Kidney epithelial cell (primary cell): ENCODE results near the gene OR8H1. TPM values are rescaled to one million over a fixed set of nuclear protein-coding genes. Genes with fewer than 3 reads are reported as not detected.

Experiments used
- DNase-seq: peaks from one replicate; pipeline ENCODE4 v3.0.0-alpha.2; 2010; ENCODE audit warnings: low read depth
- H3K27me3 ChIP-seq: 2 replicates; pipeline ENCODE4 v1.6.0; 2011; ENCODE audit warnings: low read length; ENCODE audit not compliant: control insufficient read depth, insufficient read depth
- H3K36me3 ChIP-seq: 2 replicates; pipeline ENCODE4 v1.5.1; 2011; ENCODE audit warnings: low read length; ENCODE audit not compliant: control insufficient read depth, insufficient read depth
- H3K4me3 ChIP-seq: 2 replicates; pipeline ENCODE4 v1.5.1; 2011; ENCODE audit warnings: low read depth, mild to moderate bottlenecking, control low read depth, low read length
- total RNA-seq: library from RNA; depleted of rRNA; stranded (reverse); fragments of >200 nt; gene quantifications from 2 replicates; pipeline ENCODE4 v1.2.3, GENCODE V29; 2015
- TF ChIP-seq, protein P1 (sequence below): IDR thresholded peaks from 2 replicates; pipeline ENCODE4 v1.5.1; 2011; ENCODE audit warnings: mild to moderate bottlenecking, moderate library complexity, low read length, control low read depth, inconsistent platforms; ENCODE audit not compliant: insufficient read depth, poor library complexity, severe bottlenecking

OR8H1 gene, protein sequence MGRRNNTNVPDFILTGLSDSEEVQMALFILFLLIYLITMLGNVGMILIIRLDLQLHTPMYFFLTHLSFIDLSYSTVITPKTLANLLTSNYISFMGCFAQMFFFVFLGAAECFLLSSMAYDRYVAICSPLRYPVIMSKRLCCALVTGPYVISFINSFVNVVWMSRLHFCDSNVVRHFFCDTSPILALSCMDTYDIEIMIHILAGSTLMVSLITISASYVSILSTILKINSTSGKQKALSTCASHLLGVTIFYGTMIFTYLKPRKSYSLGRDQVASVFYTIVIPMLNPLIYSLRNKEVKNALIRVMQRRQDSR
- total RNA-seq, result not detected in 2 replicates

DNA sequence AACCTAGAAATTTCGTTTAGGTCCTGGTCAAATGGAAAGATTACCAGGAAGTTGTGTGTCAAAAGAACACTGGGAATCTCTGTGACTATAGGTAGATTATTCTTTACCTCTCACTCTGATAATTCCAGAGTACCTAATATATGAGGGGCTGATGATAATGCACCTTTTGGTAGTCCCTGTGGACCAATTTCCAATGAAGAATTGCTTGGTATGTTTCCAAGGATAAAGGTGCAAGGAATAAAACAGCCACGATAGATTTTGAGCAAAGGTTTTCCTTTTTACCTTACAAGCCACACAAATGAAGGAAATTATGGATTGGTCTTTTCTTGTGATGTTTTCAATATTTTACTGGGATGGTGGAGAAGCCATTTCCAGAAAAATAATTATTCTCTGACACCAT, at the start of gene OR8H1:
OR8H1 (minus strand) TSS at position 101 of the 400 bp plus-strand sequence. CDS start 1,192 bp downstream, outside the sequence.
- TF ChIP-seq, protein P1, sequence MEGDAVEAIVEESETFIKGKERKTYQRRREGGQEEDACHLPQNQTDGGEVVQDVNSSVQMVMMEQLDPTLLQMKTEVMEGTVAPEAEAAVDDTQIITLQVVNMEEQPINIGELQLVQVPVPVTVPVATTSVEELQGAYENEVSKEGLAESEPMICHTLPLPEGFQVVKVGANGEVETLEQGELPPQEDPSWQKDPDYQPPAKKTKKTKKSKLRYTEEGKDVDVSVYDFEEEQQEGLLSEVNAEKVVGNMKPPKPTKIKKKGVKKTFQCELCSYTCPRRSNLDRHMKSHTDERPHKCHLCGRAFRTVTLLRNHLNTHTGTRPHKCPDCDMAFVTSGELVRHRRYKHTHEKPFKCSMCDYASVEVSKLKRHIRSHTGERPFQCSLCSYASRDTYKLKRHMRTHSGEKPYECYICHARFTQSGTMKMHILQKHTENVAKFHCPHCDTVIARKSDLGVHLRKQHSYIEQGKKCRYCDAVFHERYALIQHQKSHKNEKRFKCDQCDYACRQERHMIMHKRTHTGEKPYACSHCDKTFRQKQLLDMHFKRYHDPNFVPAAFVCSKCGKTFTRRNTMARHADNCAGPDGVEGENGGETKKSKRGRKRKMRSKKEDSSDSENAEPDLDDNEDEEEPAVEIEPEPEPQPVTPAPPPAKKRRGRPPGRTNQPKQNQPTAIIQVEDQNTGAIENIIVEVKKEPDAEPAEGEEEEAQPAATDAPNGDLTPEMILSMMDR, result no peak
- no peak for DNase-seq
- H3K27me3 ChIP-seq, result no peaks in the 10 kb centered on the region
- no peak within 1 kb of the TSS for H3K4me3 ChIP-seq
- H3K36me3 ChIP-seq, result no peaks in the 10 kb centered on the region

DNA sequence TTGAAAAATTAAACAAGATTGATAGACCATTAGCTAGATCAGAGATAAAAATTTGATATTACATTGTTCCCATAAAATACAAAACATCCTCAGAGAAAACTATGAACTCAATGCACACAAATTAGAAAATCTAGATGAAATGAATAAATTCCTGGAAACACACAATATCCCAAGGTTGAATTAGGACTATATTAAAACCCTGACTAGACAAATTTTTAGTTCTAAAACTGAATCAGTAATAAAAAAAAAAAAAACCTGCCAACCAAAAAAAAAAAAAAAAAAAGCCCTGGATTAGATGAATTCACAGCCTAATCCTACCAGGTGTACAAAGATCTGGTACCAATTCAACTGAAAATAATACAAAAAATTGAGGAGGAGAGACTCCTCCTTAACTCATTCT, 48.2 kb upstream of the OR8H1 start:
- DNase-seq, result no peak
- no peaks in the 10 kb centered on the region for H3K27me3 ChIP-seq
- no peak overlapping the region for H3K4me3 ChIP-seq
- H3K36me3 ChIP-seq, result no peaks in the 10 kb centered on the region
- TF ChIP-seq, protein P1, result no peak

DNA sequence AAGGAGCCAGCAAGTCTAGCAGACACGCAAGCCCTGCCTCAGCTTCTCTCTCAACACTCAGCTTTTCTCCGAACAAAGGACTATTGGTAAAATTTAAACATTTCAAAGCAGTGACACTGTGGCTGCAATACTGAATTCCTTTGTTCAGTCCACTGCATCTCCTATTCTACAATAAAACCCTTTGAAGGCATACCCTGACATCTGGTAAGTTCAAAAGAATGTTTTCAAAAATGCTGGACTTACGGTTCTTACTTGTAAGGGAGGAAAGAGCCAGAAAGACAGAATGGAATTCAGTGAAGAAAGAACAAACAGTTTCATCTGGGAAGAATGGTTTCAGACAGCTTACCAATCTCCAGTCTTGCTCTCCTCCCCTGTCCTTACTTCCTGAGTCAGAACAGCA, 41.1 kb upstream of the OR8H1 start:
- H3K4me3 ChIP-seq, result no peak overlapping the region
- no peak for DNase-seq
- TF ChIP-seq, protein P1, result no peak
- H3K36me3 ChIP-seq, result no peaks in the 10 kb centered on the region
- H3K27me3 ChIP-seq, result no peaks in the 10 kb centered on the region

DNA sequence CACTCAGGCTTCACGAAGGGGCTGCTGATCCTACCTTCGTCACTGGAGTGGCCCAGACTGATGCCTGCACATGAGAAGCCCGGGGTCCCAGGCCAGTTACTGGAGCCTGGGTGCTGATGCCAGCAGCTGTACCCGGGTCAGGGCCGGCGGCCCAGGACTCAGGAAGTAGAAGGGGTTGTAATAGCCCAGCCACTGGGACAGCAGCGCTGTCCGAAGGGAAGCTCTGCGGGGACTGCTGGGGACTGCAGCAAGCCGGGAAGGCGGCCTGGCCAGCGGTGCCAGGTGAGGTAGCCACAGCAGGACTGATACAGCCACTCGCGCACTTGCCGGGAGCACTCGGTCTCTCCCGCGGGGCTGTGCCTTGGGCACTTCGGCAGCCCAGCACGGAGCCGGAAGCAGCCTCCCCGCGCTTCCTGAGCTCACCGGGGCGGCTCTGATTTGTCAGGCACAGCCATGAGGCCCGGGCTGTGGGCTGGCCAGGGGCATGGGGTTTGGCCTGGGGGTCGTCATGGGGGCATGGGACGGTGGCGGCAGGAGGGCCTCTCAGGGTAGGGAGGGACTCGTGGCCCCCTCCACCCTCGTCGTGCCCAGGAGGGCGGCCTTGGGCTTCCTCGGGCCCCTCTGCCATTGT, 39.9 kb upstream of the OR8H1 start:
- Histone ChIP-seq H3K27me3 (no peaks in the 10 kb centered on the region), H3K4me3 (no peak overlapping the region), H3K36me3 (no peaks in the 10 kb centered on the region)
- TF ChIP-seq, protein P1, result no peak
- no peak for DNase-seq

DNA sequence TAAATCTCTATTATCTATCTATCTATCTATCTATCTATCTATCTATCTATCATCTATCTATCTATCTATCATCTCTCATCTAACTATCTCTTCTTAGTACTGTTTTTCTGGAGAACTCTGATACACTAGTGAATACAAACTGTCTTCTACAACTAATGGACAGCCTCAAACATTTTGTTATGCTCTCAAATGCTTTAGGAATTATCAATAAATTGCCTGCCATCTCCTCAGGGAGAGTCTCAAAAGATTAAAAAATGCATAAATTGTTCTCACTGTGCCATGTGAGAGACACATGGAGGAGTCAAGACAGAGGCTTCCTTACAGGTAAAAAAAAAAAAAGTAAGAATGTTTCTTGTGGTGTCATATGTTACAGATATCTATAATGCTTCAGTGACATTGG, 22.8 kb upstream of the OR8H1 start, which contains the start of gene OR8K3:
OR8K3 (plus strand) TSS at position 301 of the 400 bp plus-strand sequence. CDS start 3,163 bp downstream, outside the sequence.
- Histone ChIP-seq H3K27me3 (no peaks in the 10 kb centered on the region), H3K36me3 (no peaks in the 10 kb centered on the region), H3K4me3 (no peak within 1 kb of the TSS)
- TF ChIP-seq, protein P1, result no peak
- no peak for DNase-seq
